Activated CD4-positive, CD25-positive, alpha-beta regulatory T cell treated with anti-CD3 and anti-CD28 coated beads, Interleukin-2, amount 50 U/mL, for 24 hours (primary cell): ENCODE data around the gene TMEM176A.

Experiments
- ATAC-seq, 2 donors: fragments of 150-1000 bp; cut with Tn5 transposase; one replicate each; pipeline ENCODE4 v1.10.0; 2021; ENCODE audit warnings: mild to moderate bottlenecking in 1 of 2, moderate library complexity in 1 of 2

Gene TMEM176A

GRCh38 chr7:150820148-150820547 is 19.6 kb downstream of the TMEM176A start:
- ATAC-seq, result no peak

GRCh38 chr7:150820578-150821198 is 20.1 kb downstream of the TMEM176A start:
- ATAC-seq, result no peak

DNA sequence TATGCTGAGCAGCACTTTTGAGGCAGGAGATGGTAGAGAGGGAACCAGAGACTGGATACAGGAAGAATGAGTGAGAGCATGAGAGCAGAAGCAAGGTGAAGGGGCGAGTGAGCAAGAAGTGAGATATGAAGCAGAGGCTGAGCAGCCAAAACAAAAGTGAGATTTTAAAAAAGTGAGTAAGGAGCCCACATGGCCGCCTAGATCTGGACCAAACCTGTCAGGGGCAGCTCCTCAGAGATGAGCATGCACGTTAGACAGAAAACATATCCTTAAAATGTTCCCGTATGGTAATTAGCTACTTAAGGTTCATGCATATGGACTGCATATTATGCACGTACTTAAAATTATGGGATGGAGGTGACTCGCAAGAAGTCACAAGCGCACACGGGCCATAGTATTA is 22.5 kb downstream of the TMEM176A start:
- no peak for ATAC-seq

DNA sequence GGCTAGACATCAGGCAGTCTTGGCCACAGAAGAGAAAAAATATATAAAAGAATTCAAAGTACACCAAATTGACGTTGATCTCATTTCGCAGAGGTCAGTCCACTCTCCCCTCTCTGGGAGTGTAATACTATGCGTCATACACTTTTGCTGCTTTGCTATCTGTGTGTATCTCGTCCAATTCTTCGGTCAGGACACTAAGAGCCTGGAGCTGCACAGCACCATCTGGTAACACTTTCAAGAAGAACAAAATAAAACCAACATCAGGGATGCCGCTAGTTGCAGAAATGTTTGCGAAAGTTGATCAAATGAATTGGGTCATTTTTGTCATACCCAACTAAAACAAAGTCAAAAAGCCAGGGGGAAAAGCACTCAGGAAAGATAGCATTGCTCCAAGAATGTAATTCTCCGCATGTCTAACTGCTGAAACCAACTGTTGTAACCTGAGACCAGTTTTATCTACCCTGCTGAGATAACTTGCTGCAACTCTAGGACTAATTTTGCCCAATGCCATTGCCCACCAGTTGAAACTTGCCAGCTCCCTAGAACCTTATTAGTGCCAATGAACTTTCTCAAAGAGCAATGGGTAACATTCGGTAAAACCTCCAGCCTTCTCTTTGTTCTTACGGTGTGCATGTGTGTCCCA is 23.0 kb downstream of the TMEM176A start:
- ATAC-seq, result no peak

- no peak for ATAC-seq
Measured at GRCh38 chr7:150824379-150825177, 24.0 kb downstream of the TMEM176A start.

GRCh38 chr7:150826061-150826849 is 25.7 kb downstream of the TMEM176A start:
- no peak for ATAC-seq

- ATAC-seq, result no peak
Measured at GRCh38 chr7:150828384-150828783, 27.8 kb downstream of the TMEM176A start.

- ATAC-seq, result no peak
Measured at GRCh38 chr7:150829426-150829825, 28.9 kb downstream of the TMEM176A start.

DNA sequence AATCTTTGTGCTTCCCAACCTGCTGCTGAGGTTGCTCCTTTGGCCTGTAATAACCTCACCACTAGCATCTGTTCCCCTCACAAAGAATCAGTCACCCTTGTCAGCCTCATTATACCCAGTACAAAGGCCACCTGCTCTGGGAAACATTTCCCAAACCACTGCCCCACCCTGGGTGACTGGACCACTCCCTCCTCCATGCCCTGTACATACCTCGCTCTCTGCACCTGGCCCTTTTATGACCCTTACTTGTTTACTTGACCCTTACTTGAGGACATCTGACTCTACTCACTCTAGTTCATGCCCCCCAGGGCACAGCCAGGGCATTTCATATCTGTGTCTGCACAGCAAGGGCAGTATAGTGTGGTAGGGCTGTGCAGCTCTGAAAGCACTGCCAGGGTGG is 30.4 kb downstream of the TMEM176A start:
- no peak for ATAC-seq

DNA sequence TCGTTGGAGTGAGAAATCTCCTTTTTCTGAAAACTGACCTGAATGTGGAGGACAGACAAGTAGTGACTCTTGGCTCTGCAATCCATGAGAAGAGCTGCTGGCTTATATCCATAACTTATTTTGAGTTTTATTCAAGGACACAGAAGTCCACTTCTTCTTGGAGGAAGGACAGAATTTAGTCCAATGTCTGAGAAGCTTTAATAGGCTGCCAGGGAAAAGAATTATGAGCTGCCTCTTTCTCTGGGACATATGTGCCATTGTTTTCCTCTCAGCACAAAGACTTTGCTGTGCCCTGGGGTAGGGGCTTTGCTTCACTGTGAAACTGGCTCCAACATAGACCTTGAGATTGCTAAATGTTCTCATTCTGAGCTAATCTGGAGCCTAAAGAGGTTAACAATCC is 31.3 kb downstream of the TMEM176A start:
- no peak for ATAC-seq

DNA sequence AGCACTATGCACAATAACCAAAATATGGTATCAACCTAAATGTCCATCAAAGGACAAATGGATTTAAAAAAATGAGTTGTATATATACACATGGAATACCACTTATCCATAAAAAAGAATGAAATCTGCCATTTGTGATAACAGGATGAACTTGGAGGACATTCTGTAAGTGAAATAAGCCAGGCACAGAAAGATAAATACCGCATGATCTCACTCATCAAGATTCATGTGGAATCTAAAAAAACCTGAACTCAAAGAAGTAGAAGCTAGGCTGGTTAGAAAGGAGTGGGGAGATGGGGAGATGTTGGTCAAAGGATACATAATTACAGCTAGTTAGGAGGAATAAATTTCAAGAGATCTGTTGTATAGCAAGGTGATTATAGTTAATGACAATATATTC is 34.5 kb downstream of the TMEM176A start:
- no peak for ATAC-seq

GRCh38 chr7:150835702-150836280 is 35.2 kb downstream of the TMEM176A start:
- ATAC-seq, result no peak

DNA sequence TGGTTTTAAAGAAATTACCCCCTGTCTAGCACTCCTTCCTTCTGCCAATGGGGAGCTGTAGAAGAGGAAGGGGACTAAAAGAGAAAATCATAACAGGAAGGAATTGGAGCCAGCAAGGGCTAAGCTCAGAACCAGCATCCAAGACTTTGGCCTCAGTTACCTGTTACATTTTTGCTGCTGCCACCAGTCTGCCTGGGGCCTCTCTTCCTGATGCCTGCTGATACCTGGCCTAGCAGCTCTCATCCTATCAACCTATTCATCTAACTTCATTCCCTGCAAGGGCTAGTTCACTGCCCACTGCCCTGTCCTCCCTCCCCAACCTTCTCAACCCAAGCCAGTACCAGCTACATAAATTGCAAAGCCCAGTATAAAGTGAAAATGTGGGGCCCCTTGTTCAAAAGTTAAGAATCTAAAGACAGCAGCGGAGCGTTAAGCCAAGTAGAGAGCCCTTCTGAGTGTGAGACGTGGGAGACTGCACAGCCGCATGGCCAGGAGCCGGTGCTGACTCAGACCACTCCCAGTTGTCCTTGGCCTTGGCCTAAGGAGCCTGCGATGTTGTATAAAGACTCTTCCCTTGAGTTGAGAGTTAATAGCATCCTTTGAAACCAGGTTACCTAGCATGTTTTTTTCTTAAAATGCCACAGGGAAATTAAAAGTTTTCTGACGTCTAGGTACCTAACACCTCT is 38.5 kb downstream of the TMEM176A start:
- ATAC-seq, result no peak

GRCh38 chr7:150842018-150842417 is 41.4 kb downstream of the TMEM176A start:
- no peak for ATAC-seq

- ATAC-seq, result no peak
Measured at GRCh38 chr7:150842716-150843115, 42.1 kb downstream of the TMEM176A start.

GRCh38 chr7:150845421-150845861 is 44.9 kb downstream of the TMEM176A start:
- ATAC-seq, result no peak

DNA sequence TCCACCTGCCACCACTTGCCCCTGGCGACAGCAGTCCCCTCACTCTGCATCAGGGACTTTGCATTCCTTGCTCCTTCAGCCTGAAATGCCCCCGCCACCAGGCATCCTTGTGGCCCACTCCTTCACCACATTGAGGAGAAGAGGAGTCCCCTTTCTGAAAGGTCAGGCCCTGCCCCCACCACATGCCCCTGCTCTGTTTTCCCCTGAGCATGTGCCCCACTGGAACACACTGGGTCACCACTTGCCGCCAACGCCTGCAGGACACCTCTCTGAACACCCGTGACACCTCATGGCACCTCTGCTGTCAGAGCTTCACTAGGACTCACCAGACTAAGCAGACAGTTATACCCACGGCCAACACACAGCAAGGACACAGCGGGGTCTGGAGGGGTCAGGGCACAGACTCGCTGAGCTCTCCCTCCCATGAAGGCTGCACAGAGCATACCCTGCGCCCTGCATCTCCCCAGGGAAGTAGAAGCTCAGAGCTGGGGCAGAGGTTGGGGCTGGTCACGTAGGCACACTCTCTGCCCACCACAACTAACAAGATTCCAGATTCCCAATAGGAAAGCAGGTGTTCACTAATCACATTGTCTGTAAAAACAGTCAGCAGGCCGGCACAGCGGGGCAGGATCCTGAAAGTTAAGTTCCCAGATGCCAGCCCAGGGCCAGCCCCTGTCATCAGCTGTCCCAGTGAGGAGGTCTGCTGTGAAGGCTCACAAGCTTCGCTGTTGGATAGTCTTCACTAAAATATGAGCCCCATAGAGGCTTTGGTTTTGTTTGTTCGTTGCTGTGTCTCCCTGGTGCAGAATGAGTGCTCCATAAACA is 45.9 kb downstream of the TMEM176A start:
- no peak for ATAC-seq

GRCh38 chr7:150847536-150847935 is 47.0 kb downstream of the TMEM176A start:
- ATAC-seq, result no peak

DNA sequence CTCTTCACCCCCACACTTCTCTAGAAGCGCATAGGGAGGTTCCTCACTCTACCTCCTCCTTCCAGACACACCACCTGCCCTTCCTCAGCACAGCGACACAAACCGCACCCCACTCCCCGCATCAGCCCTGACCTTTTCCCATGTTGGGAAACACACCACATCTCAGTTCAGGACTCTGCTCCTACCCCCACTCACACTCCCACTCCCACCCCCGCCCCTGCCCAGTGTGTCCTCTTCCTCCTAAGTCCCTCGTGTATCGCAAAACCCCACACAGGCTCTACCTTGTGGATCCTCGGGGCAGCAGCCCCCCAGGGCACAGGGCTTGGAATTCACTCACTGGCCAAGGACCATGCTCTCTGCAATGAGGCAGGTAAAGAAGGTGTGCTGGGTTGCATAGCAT is 47.5 kb downstream of the TMEM176A start:
- ATAC-seq, result no peak

DNA sequence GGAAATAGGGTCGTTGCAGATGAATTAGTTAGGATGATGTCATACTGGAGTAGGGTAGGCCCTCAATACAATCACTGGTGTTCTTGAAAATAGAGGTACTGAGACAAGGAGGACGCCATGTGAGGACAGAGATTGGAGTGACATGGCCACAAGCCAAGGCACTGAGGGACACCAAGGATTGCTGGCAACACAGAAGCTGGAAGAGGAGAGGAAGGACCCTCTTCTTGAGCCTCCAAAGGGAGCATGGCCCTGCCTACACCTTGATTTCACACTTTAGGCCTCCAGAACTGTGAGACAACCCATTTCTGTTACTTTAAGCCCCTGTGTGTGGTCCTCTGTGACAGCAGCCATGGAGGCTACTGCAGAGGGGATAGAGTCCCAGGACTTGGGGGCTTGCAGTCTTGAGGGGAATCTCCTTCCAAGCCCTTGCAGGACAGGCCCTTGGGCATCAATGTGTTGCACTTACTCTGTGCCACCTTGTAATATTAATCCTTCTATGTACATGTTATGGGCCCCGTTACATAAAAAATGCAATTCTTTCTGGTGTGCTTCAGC is 48.1 kb downstream of the TMEM176A start:
- ATAC-seq, result no peak
